ENCODE data around the gene SPIRE2. TPM values are rescaled to one million over a fixed set of nuclear protein-coding genes. Genes with fewer than 3 reads are reported as not detected.
"Not testable (repeated sequence)": the region's sequence is repeated elsewhere in the genome, so short reads cannot be mapped to it uniquely, and the experiment has no call there.

Gene SPIRE2
- total and polyA plus RNA-seq, 9 of the 15 experiments (the other 6 are each of a cell fraction or from before 2014, with no cell fraction given) = 0.70 to 7.5 (median 4.6) TPM

DNA sequence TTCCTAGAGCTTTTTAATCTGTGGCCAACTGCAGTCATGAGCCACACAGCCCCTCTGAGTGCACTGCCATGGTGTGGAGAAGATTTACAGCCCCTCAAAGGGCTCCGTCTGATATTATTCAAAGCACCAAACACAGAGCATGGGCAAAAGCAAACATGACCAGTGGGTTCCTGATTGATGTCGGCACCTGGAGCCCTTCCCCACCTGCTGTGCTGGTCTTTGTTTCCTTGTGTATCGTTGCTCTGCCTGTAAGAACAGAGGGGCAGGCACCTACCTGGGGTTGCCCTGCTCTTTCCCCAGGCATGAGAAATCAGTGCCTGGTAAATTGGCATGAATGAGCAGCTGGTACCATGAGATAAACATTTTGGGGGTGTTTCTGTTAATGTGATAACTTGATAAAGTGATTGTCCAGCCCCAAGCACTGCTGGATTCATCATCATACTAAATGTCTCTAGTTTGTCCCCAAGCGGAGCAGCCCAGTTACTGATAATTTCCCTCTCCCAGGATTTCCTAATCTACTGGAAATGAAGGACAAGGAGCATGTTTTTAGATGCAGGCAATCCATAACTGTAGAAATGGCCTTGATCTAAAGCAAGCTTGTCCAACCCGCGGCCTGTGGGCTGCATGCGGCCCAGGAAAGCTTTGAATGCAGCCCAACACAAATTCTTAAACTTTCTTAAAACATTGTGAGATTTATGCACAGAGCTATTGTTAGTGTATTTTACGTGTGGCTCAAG is 5.0 kb upstream of the SPIRE2 start:
- H3K27ac ChIP-seq (ENCODE audit: extremely low read depth, low read depth, low read length) = no peak overlapping the region
- no peak overlapping the region for H3K4me2 ChIP-seq (ENCODE audit: insufficient read depth, low read length)
- in situ Hi-C loops (cut with MboI) = no loop called here

DNA sequence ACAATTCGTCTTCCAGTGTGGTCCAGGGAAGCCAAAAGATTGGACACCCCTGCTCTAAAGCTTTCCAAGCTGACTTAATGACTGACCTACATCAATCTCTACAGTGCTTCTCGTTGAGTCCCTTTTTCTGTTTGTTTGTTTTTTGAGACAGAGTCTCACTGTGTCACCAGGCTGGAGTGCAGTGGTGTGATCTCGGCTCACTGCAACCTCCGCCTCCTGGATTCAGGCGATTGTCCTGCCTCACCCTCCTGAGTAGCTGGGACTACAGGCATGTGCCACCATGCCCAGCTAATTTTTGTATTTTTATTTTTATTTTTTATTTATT is 4.5 kb upstream of the SPIRE2 start:
- H2AFZ ChIP-seq (ENCODE audit: low read depth, low read length); H3K9me3 ChIP-seq (replicated peaks; ENCODE audit: control insufficient read depth, insufficient read depth, low read depth, low read length); H3K4me3 ChIP-seq; BruUV-seq (replicated peaks); POLR2A ChIA-PET; CTCF ChIA-PET (ENCODE audit: low intra/inter-chr PET ratio); H3K4me2 ChIP-seq (ENCODE audit: insufficient read depth, low read length); in situ Hi-C loops (cut with MboI); intact Hi-C loops (cut with micrococcal nuclease); H3K27me3 ChIP-seq (ENCODE audit: control insufficient read depth in 2 of 2, insufficient read depth in 2 of 2, low read length in 2 of 2); H3K27ac ChIP-seq (ENCODE audit: extremely low read depth, low read depth, low read length); FAIRE-seq; H3K36me3 ChIP-seq (ENCODE audit: control insufficient read depth, insufficient read depth, low read length); DNase-seq (ENCODE audit: extremely low read depth in 1 of 4, low spot score in 3 of 4); H3K79me2 ChIP-seq (ENCODE audit: control insufficient read depth, insufficient read depth, low read length); H3K9me1 ChIP-seq (ENCODE audit: control insufficient read depth, insufficient read depth, low read length); ATAC-seq; H4K20me1 ChIP-seq (replicated peaks; ENCODE audit: control insufficient read depth, insufficient read depth, low read length); H3K9ac ChIP-seq (ENCODE audit: insufficient read depth in 1 of 2, low read depth in 2 of 2, low read length in 2 of 2): not testable (repeated sequence)
- H3K4me1 ChIP-seq (replicated peaks in 1 of 2; ENCODE audit: control insufficient read depth in 2 of 2, insufficient read depth in 2 of 2, low read length in 2 of 2) = peaks cover 9 to 42% of the 10 kb centered on the region in 2 experiments
- WGBS (ENCODE audit: insufficient coverage, low coverage, missing lambda C conversion rate) = 67% methylated on average over 5 of the region's 5 CpGs

More for the DNA sequence above, 5.0 kb upstream of the SPIRE2 start:
- H3K79me2 ChIP-seq (ENCODE audit: control insufficient read depth, insufficient read depth, low read length) = peaks cover 11% of the 10 kb centered on the region
- H3K4me3 ChIP-seq = no peak overlapping the region
- no peak for ATAC-seq
- POLR2A ChIA-PET = no interaction called here
- WGBS (ENCODE audit: insufficient coverage, low coverage, missing lambda C conversion rate) = 78% methylated on average over 8 of the region's 8 CpGs
- H3K27me3 ChIP-seq (ENCODE audit: control insufficient read depth in 2 of 2, insufficient read depth in 2 of 2, low read length in 2 of 2) = no peaks in the 10 kb centered on the region
- peak overlapping the region in 1 of 2 experiments; percentile 48; a peak in 1 of 4 replicates for H3K9ac ChIP-seq (ENCODE audit: insufficient read depth in 1 of 2, low read depth in 2 of 2, low read length in 2 of 2)
- FAIRE-seq = no peak
- BruUV-seq (replicated peaks) = no TSS peak
- peaks cover 9 to 38% of the 10 kb centered on the region in 2 experiments for H3K4me1 ChIP-seq (replicated peaks in 1 of 2; ENCODE audit: control insufficient read depth in 2 of 2, insufficient read depth in 2 of 2, low read length in 2 of 2)
- no peaks in the 10 kb centered on the region for H3K9me1 ChIP-seq (ENCODE audit: control insufficient read depth, insufficient read depth, low read length)
- H2AFZ ChIP-seq (ENCODE audit: low read depth, low read length) = no peak overlapping the region
- H3K9me3 ChIP-seq (replicated peaks; ENCODE audit: control insufficient read depth, insufficient read depth, low read depth, low read length) = no peaks in the 10 kb centered on the region
- CTCF ChIA-PET (ENCODE audit: low intra/inter-chr PET ratio) = no interaction called here
- intact Hi-C loops (cut with micrococcal nuclease) = no loop called here
- no peaks in the 10 kb centered on the region for H4K20me1 ChIP-seq (replicated peaks; ENCODE audit: control insufficient read depth, insufficient read depth, low read length)
- TF ChIP-seq RBM25 (IDR thresholded peaks at IDR 0.05; ENCODE audit: low read depth, low read length, severe bottlenecking) (no peak), ADNP (tag; IDR thresholded peaks at IDR 0.05) (no peak), RBM15 (IDR thresholded peaks at IDR 0.05; ENCODE audit: insufficient read depth, low read length) (no peak), HDAC3 (IDR thresholded peaks at IDR 0.05; ENCODE audit: borderline replicate concordance, partially characterized antibody) (no peak), KLF1 (tag; IDR thresholded peaks at IDR 0.05) (no peak), OTX1 (CRISPR knock-in tag; IDR thresholded peaks at IDR 0.05) (no peak), MIER1 (IDR thresholded peaks at IDR 0.05; ENCODE audit: low read depth) (no peak), MTA3 (IDR thresholded peaks at IDR 0.05; ENCODE audit: borderline replicate concordance) (no peak), GTF2E2 (tag; IDR thresholded peaks at IDR 0.05) (no peak), ZBTB17 (CRISPR knock-in tag; IDR thresholded peaks at IDR 0.05) (no peak), MYBL2 (IDR thresholded peaks at IDR 0.05; ENCODE audit: low read depth) (no peak), MYBL2 (CRISPR knock-in tag; IDR thresholded peaks at IDR 0.05; ENCODE audit: borderline replicate concordance) (no peak), ZNF778 (CRISPR knock-in tag; IDR thresholded peaks at IDR 0.05) (no peak)
- TF ChIP-seq, protein P1, sequence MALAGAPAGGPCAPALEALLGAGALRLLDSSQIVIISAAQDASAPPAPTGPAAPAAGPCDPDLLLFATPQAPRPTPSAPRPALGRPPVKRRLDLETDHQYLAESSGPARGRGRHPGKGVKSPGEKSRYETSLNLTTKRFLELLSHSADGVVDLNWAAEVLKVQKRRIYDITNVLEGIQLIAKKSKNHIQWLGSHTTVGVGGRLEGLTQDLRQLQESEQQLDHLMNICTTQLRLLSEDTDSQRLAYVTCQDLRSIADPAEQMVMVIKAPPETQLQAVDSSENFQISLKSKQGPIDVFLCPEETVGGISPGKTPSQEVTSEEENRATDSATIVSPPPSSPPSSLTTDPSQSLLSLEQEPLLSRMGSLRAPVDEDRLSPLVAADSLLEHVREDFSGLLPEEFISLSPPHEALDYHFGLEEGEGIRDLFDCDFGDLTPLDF (CRISPR knock-in tag; IDR thresholded peaks at IDR 0.05) = no peak
- TF ChIP-seq, protein P2, sequence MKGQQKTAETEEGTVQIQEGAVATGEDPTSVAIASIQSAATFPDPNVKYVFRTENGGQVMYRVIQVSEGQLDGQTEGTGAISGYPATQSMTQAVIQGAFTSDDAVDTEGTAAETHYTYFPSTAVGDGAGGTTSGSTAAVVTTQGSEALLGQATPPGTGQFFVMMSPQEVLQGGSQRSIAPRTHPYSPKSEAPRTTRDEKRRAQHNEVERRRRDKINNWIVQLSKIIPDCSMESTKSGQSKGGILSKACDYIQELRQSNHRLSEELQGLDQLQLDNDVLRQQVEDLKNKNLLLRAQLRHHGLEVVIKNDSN (CRISPR knock-in tag; IDR thresholded peaks at IDR 0.05) = no peak
- H3K36me3 ChIP-seq (ENCODE audit: control insufficient read depth, insufficient read depth, low read length) = no peaks in the 10 kb centered on the region
- DNase-seq (ENCODE audit: extremely low read depth in 1 of 4, low spot score in 3 of 4) = no peak

Measured in K562 (cell line).